ENCODE measurements around the gene IL16. TPM values are rescaled to one million over a fixed set of nuclear protein-coding genes. Genes with fewer than 3 reads are reported as not detected.

The IL16 gene
- 8.5 TPM for total RNA-seq

GRCh38 chr15:81196576-81197254 lies at the start of gene IL16:
IL16 (plus strand) TSS chr15:81196879; CDS start chr15:81225400, 28,521 bp downstream.
- no peak within 1 kb of the TSS for H3K27ac ChIP-seq
- DNase-seq (ENCODE audit: low spot score in 2 of 2), result no peak
- TF ChIP-seq CTCF (IDR thresholded peaks at IDR 0.05), result no peak
- intact Hi-C loops (cut with DNase I), result no loop called here
- H3K4me1 ChIP-seq, result no peaks in the 10 kb centered on the region
- no peaks in the 10 kb centered on the region for H3K9me3 ChIP-seq
- no peaks in the 10 kb centered on the region for H3K27me3 ChIP-seq
- H3K36me3 ChIP-seq, result no peaks in the 10 kb centered on the region
- no peak within 1 kb of the TSS for H3K4me3 ChIP-seq

- TF ChIP-seq CTCF (IDR thresholded peaks at IDR 0.05), result no peak
Measured at GRCh38 chr15:81151389-81151788, 45.3 kb upstream of the IL16 start.

GRCh38 chr15:81152339-81152738 lies 44.3 kb upstream of the IL16 start:
- Histone ChIP-seq H3K27me3 (no peaks in the 10 kb centered on the region), H3K36me3 (no peaks in the 10 kb centered on the region), H3K4me1 (no peaks in the 10 kb centered on the region), H3K9me3 (no peaks in the 10 kb centered on the region), H3K4me3 (no peak overlapping the region), H3K27ac (no peak overlapping the region)
- intact Hi-C loops (cut with DNase I), result no loop called here
- DNase-seq (ENCODE audit: low spot score in 2 of 2), result no peak
- TF ChIP-seq CTCF (IDR thresholded peaks at IDR 0.05), result no peak

More at GRCh38 chr15:81151389-81151788, 45.3 kb upstream of the IL16 start:
- no peak for DNase-seq (ENCODE audit: low spot score in 2 of 2)
- no peak overlapping the region for H3K4me3 ChIP-seq
- no peaks in the 10 kb centered on the region for H3K9me3 ChIP-seq
- no peaks in the 10 kb centered on the region for H3K27me3 ChIP-seq
- no peaks in the 10 kb centered on the region for H3K4me1 ChIP-seq
- intact Hi-C loops (cut with DNase I), result no loop called here
- no peaks in the 10 kb centered on the region for H3K36me3 ChIP-seq
- no peak overlapping the region for H3K27ac ChIP-seq

- no peak for DNase-seq (ENCODE audit: low spot score in 2 of 2)
Measured at GRCh38 chr15:81152799-81153198, 43.9 kb upstream of the IL16 start.

GRCh38 chr15:81155375-81156218 lies 41.1 kb upstream of the IL16 start:
- intact Hi-C loops (cut with DNase I), result loop anchor here (2.0 kb wide), 1 partner anchor 111 kb away; no protein-coding TSS in a partner anchor
- H3K27ac ChIP-seq, result no peak overlapping the region
- no peaks in the 10 kb centered on the region for H3K9me3 ChIP-seq
- H3K4me3 ChIP-seq, result no peak overlapping the region
- peak; percentile 15 to 51 (median 35) for TF ChIP-seq CTCF (IDR thresholded peaks at IDR 0.05)
- no peaks in the 10 kb centered on the region for H3K36me3 ChIP-seq
- H3K27me3 ChIP-seq, result no peaks in the 10 kb centered on the region
- H3K4me1 ChIP-seq, result peaks cover 0 to under 1% of the 10 kb centered on the region in 2 donors
- peak in 1 of 2 donors; percentile 70 for DNase-seq (ENCODE audit: low spot score in 2 of 2)

More at GRCh38 chr15:81152799-81153198, 43.9 kb upstream of the IL16 start:
- Histone ChIP-seq H3K4me3 (no peak overlapping the region), H3K36me3 (no peaks in the 10 kb centered on the region), H3K27me3 (no peaks in the 10 kb centered on the region), H3K4me1 (no peaks in the 10 kb centered on the region), H3K9me3 (no peaks in the 10 kb centered on the region), H3K27ac (no peak overlapping the region)
- no peak for TF ChIP-seq CTCF (IDR thresholded peaks at IDR 0.05)
- intact Hi-C loops (cut with DNase I), result no loop called here
